GM12878 (cell line): ENCODE results near the gene PPP1R1B. TPM values are rescaled to one million over a fixed set of nuclear protein-coding genes. Genes with fewer than 3 reads are reported as not detected.
A peak's percentile ranks its signal among the peaks of the same experiment; 100 is the strongest.

Experiments
- ATAC-seq: fragments of 200-7000 bp; cut with Tn5 transposase; 3 replicates; pipeline ENCODE4 v1.9.1; 2020; ENCODE audit warnings: mild to moderate bottlenecking, moderate library complexity
- BruUV-seq: library from RNA; stranded (reverse); fragments of 400-500 nt; replicated peaks from 2 replicates; lab custom pipeline; 2021; lab: Mats Ljungman, UMichigan
- CTCF ChIA-PET: fragments of 300-600 bp; sonication (Branson Sonifier 250); formaldehyde crosslinking; extraction: SDS; loops from one replicate; lab custom pipeline; 2021; ENCODE audit warnings: inconsistent platforms; lab: Yijun Ruan, JAX
- POLR2A ChIA-PET: fragments of 350-600 bp; formaldehyde crosslinking; extraction: SDS; loops from one replicate; lab custom pipeline; 2021; ENCODE audit warnings: inconsistent platforms; lab: Charles Lee
- RAD21 ChIA-PET: fragments of 300-600 bp; sonication (Branson Sonifier 250); formaldehyde crosslinking; loops from one replicate; lab custom pipeline; 2023; ENCODE audit warnings: antibody characterized with exemption; ENCODE audit not compliant: unreplicated experiment; lab: Charles Lee
- SMC1A ChIA-PET: fragments of 300-600 bp; sonication (Branson Sonifier 250); formaldehyde crosslinking; loops from one replicate; lab custom pipeline; 2023; ENCODE audit not compliant: unreplicated experiment, uncharacterized antibody; lab: Charles Lee
- DNase-seq: peaks from one replicate; pipeline ENCODE4 v3.0.0-alpha.2; 2011; ENCODE audit warnings: low read depth, low spot score
- FAIRE-seq: peaks from 3 replicates; lab custom pipeline; 2011; peaks lifted over from hg19 to GRCh38; lab: Jason Lieb, UNC
- H2AFZ ChIP-seq: 2 replicates; pipeline ENCODE4 v1.6.0; 2011; ENCODE audit warnings: low read depth, low read length, control low read depth; ENCODE audit not compliant: control insufficient read depth
- H3K27ac ChIP-seq: 2 replicates; pipeline ENCODE4 v1.5.1; 2011; ENCODE audit warnings: control low read depth; ENCODE audit not compliant: control insufficient read depth, insufficient read depth
- H3K27me3 ChIP-seq, 2 experiments: replicated peaks in 1 of 2; 2 replicates each; pipeline versions ENCODE4 v1.6.0 to v1.6.1; 2011; ENCODE audit warnings: low read length in 1 of 2; ENCODE audit not compliant: control insufficient read depth in 2 of 2, insufficient read depth in 2 of 2
- H3K36me3 ChIP-seq, 2 experiments: 2 replicates each; pipeline ENCODE4 v1.5.1; 2011; ENCODE audit warnings: low read length in 1 of 2; ENCODE audit not compliant: control insufficient read depth in 2 of 2, insufficient read depth in 2 of 2
- H3K4me1 ChIP-seq: 2 replicates; pipeline ENCODE4 v1.6.1; 2011; ENCODE audit warnings: mild to moderate bottlenecking, low read length, moderate library complexity, mixed read lengths; ENCODE audit not compliant: control insufficient read depth, insufficient read depth
- H3K4me2 ChIP-seq: 2 replicates; pipeline ENCODE4 v1.6.0; 2011; ENCODE audit warnings: control low read depth; ENCODE audit not compliant: control insufficient read depth, insufficient read depth
- H3K4me3 ChIP-seq: fragments of 200-600 bp; sonication (generic); 2 replicates; pipeline ENCODE4 v1.5.1; 2016
- H3K79me2 ChIP-seq: 2 replicates; pipeline ENCODE4 v1.6.0; 2011; ENCODE audit warnings: low read length; ENCODE audit not compliant: control insufficient read depth, insufficient read depth
- H3K9ac ChIP-seq: 2 replicates; pipeline ENCODE4 v1.8.0; 2011; ENCODE audit warnings: low read length, control low read depth, mixed read lengths; ENCODE audit not compliant: control insufficient read depth, insufficient read depth
- H3K9me3 ChIP-seq: replicated peaks from 3 replicates; pipeline ENCODE4 v1.5.1; 2011; ENCODE audit warnings: mild to moderate bottlenecking, low read length; ENCODE audit not compliant: control insufficient read depth, insufficient read depth
- H4K20me1 ChIP-seq: 2 replicates; pipeline ENCODE4 v1.6.0; 2011; ENCODE audit not compliant: control insufficient read depth, insufficient read depth
- BACH1 ChIP-seq: fragments of 450-650 bp; IDR thresholded peaks from 2 replicates; pipeline ENCODE4 v1.6.1; 2017; ENCODE audit warnings: mild to moderate bottlenecking, borderline replicate concordance
- CHD1 ChIP-seq: IDR thresholded peaks from 2 replicates; pipeline ENCODE4 v1.6.1; 2012; ENCODE audit warnings: low read depth, low read length, improper control_type of control experiment
- CREB1 ChIP-seq: IDR thresholded peaks from 2 replicates; pipeline ENCODE4 v1.6.1; 2012; ENCODE audit warnings: low read depth, mild to moderate bottlenecking, inconsistent platforms
- ETV6 ChIP-seq, 2 experiments: fragments of 450-650 bp in 1 of 2; IDR thresholded peaks in 1 of 2; conservative IDR thresholded peaks in 1 of 2; 2 replicates each; pipeline ENCODE4 v1.6.1; 2014; ENCODE audit warnings: antibody characterized with exemption in 1 of 2, borderline replicate concordance in 1 of 2, low read depth in 1 of 2, mild to moderate bottlenecking in 1 of 2, moderate library complexity in 1 of 2
- EZH2 ChIP-seq: IDR thresholded peaks from 2 replicates; pipeline ENCODE4 v1.6.1; 2012; ENCODE audit warnings: low read depth, mild to moderate bottlenecking, control low read depth, inconsistent platforms, low read length, borderline replicate concordance; ENCODE audit not compliant: control insufficient read depth
- JUNB ChIP-seq: IDR thresholded peaks from 2 replicates; pipeline ENCODE4 v1.6.1; 2016; ENCODE audit warnings: antibody characterized with exemption, mild to moderate bottlenecking
- MYB ChIP-seq: fragments of 150-350 bp; IDR thresholded peaks from 2 replicates; pipeline ENCODE4 v1.6.1; 2014; ENCODE audit warnings: mild to moderate bottlenecking, low read depth, low read length, borderline replicate concordance
- POLR2A ChIP-seq: IDR thresholded peaks from 2 replicates; pipeline ENCODE4 v1.6.1; 2011; ENCODE audit warnings: low read depth, mild to moderate bottlenecking, low read length
- RFX5 ChIP-seq: IDR thresholded peaks from 2 replicates; pipeline ENCODE4 v1.6.1; 2011; ENCODE audit warnings: low read depth, low read length, improper control_type of control experiment
- SIN3A ChIP-seq: IDR thresholded peaks from 2 replicates; pipeline ENCODE4 v1.6.1; 2012; ENCODE audit warnings: low read depth, low read length, improper control_type of control experiment
- SIX5 ChIP-seq: IDR thresholded peaks from 2 replicates; pipeline ENCODE4 v1.6.1; 2011; ENCODE audit warnings: mild to moderate bottlenecking, low read depth, low read length, moderate library complexity; ENCODE audit not compliant: severe bottlenecking
- SP1 ChIP-seq: IDR thresholded peaks from one replicate; pipeline ENCODE4 v1.6.1; 2011; ENCODE audit warnings: low read depth, low read length
- TBL1XR1 ChIP-seq: IDR thresholded peaks from 2 replicates; pipeline ENCODE4 v1.6.1; 2012; ENCODE audit warnings: low read depth, low read length, improper control_type of control experiment
- USF2 ChIP-seq: IDR thresholded peaks from 2 replicates; pipeline ENCODE4 v1.6.1; 2011; ENCODE audit warnings: low read depth, low read length, improper control_type of control experiment, borderline replicate concordance
- ZBED1 ChIP-seq: IDR thresholded peaks from 2 replicates; pipeline ENCODE4 v1.6.1; 2016; ENCODE audit warnings: borderline replicate concordance
- WGBS: methylation state at CpG from one replicate; pipeline ENCODE4 v1.1.6; 2016; ENCODE audit warnings: low lambda C conversion rate; ENCODE audit not compliant: insufficient replicate concordance, insufficient coverage; ENCODE audit errors: missing lambda C conversion rate; 5-methylcytosine and 5-hydroxymethylcytosine counted together
- in situ Hi-C: fragments of 300-500 bp; cut with MboI; formaldehyde crosslinking; loops from 9 replicates; pipeline ENCODE4 v1.14.3; 2018; ENCODE audit warnings: mixed read lengths
- intact Hi-C: fragments of 100-400 bp; cut with micrococcal nuclease; formaldehyde crosslinking; loops from one replicate; pipeline ENCODE4 v1.14.2; 2022; ENCODE audit not compliant: unreplicated experiment
- polyA plus RNA-seq, 11 experiments: library from polyadenylated mRNA; depleted of rRNA in 4 of 11; unstranded in 6 of 11; stranded (reverse) in 5 of 11; fragments of >200 nt; fragmentation: Nextera tagmentation in 4 of 11; fragmentation: Illumina TruSeq in 1 of 11; extraction: Ambion mirVana in 4 of 11; extraction: Trizol in 1 of 11; gene quantifications; 1 replicate in 1 of 11; 2 replicates in 10 of 11; pipeline versions ENCODE4 v1.2.1 to v1.2.3, GENCODE V29; 2011 to 2016; ENCODE audit warnings: inconsistent platforms in 2 of 11, missing spikeins in 2 of 11, low read depth in 1 of 11
- total RNA-seq, 4 experiments: library from RNA; depleted of rRNA in 3 of 4; stranded (reverse); fragments of >200 nt in 3 of 4; fragmentation: Illumina TruSeq in 1 of 4; extraction: Trizol in 1 of 4; gene quantifications; 2 replicates each; pipeline versions ENCODE4 v1.2.1 to v1.2.3, GENCODE V29; 2013 to 2021
- TF ChIP-seq, protein P1 (sequence below): fragments of 450-650 bp; conservative IDR thresholded peaks from 2 replicates; pipeline ENCODE4 v1.6.1; 2017; ENCODE audit warnings: mild to moderate bottlenecking, moderate library complexity
- TF ChIP-seq, protein P2 (sequence below): IDR thresholded peaks from 2 replicates; pipeline ENCODE4 v1.6.1; 2012; ENCODE audit warnings: low read length, inconsistent platforms

The PPP1R1B gene
- total and polyA plus RNA-seq, 10 of the 15 experiments (the other 5 are each of a cell fraction or from before 2014, with no cell fraction given) = 0.08 TPM; not detected in 9

DNA sequence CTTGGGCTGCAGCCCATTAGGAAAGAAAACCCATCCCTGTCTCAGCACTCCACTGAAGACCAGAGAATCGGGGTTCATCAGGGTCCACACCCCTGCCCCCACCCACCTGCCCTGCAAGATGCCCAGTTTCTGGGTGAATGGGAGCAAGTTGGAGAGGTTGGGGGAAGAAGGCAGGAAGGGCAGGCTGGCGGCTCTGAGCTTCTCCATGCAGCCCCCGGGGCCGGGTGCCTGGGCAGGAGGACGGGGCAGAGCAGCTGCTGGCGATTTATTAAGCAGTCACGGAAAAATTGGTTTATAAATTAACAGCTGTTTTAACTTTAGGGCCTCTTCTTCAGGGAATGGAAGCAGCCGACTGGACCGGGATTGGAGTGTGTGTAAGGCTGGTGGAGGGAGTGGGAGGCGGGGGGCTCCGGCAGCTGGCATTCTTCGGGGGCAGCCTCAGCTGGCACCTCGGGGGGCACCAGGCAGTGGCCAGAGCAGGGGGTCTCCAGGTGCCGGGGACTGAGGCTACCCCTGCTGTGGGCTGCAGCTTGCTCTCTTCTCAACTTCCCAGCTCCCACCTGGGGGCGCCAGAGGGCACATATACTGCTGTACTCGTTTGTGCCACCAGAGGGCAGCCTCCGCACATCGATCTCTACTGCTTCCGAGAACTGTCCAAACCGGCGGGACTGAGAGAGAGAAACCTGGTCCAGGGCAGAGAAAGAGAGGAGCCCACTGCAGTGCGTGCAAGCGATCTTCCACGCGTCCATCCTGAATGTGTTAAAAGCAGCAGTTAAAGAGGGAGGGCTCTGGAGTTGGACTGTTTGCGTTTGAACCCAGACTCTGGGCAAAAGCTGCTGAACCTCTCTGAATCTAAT, 5.0 kb upstream of the PPP1R1B start (continued):
- no peak for TF ChIP-seq ETV6 (conservative IDR thresholded peaks at IDR 0.05 in 1 of 2, IDR thresholded peaks at IDR 0.05 in 1 of 2; ENCODE audit: borderline replicate concordance in 1 of 2, low read depth in 1 of 2)

GRCh38 chr17:39622380-39623006, 4.3 kb upstream of the PPP1R1B start:
- peak; percentile 52 for FAIRE-seq
- TF ChIP-seq, protein P1, sequence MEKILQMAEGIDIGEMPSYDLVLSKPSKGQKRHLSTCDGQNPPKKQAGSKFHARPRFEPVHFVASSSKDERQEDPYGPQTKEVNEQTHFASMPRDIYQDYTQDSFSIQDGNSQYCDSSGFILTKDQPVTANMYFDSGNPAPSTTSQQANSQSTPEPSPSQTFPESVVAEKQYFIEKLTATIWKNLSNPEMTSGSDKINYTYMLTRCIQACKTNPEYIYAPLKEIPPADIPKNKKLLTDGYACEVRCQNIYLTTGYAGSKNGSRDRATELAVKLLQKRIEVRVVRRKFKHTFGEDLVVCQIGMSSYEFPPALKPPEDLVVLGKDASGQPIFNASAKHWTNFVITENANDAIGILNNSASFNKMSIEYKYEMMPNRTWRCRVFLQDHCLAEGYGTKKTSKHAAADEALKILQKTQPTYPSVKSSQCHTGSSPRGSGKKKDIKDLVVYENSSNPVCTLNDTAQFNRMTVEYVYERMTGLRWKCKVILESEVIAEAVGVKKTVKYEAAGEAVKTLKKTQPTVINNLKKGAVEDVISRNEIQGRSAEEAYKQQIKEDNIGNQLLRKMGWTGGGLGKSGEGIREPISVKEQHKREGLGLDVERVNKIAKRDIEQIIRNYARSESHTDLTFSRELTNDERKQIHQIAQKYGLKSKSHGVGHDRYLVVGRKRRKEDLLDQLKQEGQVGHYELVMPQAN = no peak
- TF ChIP-seq ZBED1 = no peak
- no peak for TF ChIP-seq USF2
- no peak for TF ChIP-seq CHD1
- no peak for TF ChIP-seq POLR2A
- TF ChIP-seq, protein P2, sequence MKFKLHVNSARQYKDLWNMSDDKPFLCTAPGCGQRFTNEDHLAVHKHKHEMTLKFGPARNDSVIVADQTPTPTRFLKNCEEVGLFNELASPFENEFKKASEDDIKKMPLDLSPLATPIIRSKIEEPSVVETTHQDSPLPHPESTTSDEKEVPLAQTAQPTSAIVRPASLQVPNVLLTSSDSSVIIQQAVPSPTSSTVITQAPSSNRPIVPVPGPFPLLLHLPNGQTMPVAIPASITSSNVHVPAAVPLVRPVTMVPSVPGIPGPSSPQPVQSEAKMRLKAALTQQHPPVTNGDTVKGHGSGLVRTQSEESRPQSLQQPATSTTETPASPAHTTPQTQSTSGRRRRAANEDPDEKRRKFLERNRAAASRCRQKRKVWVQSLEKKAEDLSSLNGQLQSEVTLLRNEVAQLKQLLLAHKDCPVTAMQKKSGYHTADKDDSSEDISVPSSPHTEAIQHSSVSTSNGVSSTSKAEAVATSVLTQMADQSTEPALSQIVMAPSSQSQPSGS = no peak
- TF ChIP-seq BACH1 = no peak
- no peak for TF ChIP-seq EZH2
- no peak for TF ChIP-seq SIX5
- TF ChIP-seq RFX5 = no peak
- TF ChIP-seq SIN3A = no peak
- TF ChIP-seq SP1 = no peak
- no peak for TF ChIP-seq TBL1XR1
- TF ChIP-seq JUNB = peak; percentile 66
- 0 out of 2 replicates have a peak, but pooled peaks have one; percentile 48 for TF ChIP-seq CREB1
- no peak for TF ChIP-seq MYB

More at GRCh38 chr17:39622380-39623006, 4.3 kb upstream of the PPP1R1B start:
- Histone ChIP-seq H3K36me3 (no peaks in the 10 kb centered on the region), H3K4me3 (peak overlapping the region; percentile 46; the same call in 1 of the 2 replicates), H3K79me2 (no peaks in the 10 kb centered on the region), H3K9me3 (no peaks in the 10 kb centered on the region), H3K27ac (no peak overlapping the region), H4K20me1 (no peaks in the 10 kb centered on the region), H3K4me2 (peak overlapping the region; percentile 98), H3K4me1 (peaks cover 5% of the 10 kb centered on the region), H3K9ac (peak overlapping the region; percentile 14; the same call in 1 of the 2 replicates), H3K27me3 (peaks cover 4 to 7% of the 10 kb centered on the region in 2 experiments), H2AFZ (peak overlapping the region; percentile 93)
- DNase-seq = no peak
- peak; percentile 75 for ATAC-seq
- in situ Hi-C loops (loop anchor here (5.0 kb wide), 2 partner anchors 130 to 360 kb away; partner anchors contain the start of gene PSMD3), intact Hi-C loops (loop anchor here (1.0 to 5.0 kb wide), 6 partner anchors 74 to 405 kb away; partner anchors contain the start of genes IKZF3, MIEN1 and PSMD3)
- ChIA-PET RAD21 (interaction anchor here (0.6 to 5.6 kb wide), 18 partner anchors 11 to 464 kb away, joined by 3 to 54 read pairs (median 7); partner anchors contain the start of genes MIEN1 and PSMD3), POLR2A (no interaction called here), CTCF (interaction anchor here (0.6 to 8.9 kb wide), 41 partner anchors 8 to 501 kb away, joined by 3 to 225 read pairs (median 6); partner anchors contain the start of genes IKZF3, MIEN1, PNMT and PSMD3), SMC1A (interaction anchor here (1.0 to 5.4 kb wide), 15 partner anchors 9 to 358 kb away, joined by 3 to 36 read pairs (median 6); partner anchors contain the start of genes MIEN1, PSMD3 and STARD3)
- BruUV-seq = no TSS peak
- WGBS = 19% methylated on average over 15 of the region's 16 CpGs
